ENCODE measurements around the gene MALL. TPM values are rescaled to one million over a fixed set of nuclear protein-coding genes. Genes with fewer than 3 reads are reported as not detected.

Gene MALL
- total and polyA plus RNA-seq, 9 of the 15 experiments (the other 6 are each of a cell fraction or from before 2014, with no cell fraction given) = 0.24 TPM; not detected in 8

DNA sequence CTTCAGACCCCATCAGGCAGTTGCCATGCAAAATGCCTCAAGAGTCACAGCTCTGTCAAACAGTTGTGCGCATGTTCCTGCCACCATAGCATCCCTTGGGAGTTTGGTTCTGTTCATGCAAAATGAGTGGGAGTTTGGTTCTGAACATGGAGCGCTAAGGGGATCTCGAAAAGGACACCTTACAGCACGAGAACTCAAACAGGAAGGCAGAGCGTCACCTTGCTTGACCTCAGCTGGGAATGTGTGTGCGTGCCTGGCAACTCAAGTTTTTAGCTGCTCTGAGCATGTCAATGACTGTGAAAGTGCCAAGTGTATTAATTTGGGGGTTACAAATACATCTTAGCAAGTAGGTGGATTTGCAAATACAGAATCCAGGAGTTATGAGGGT lies 16.6 kb downstream of the MALL start:
- FAIRE-seq (no peak), ATAC-seq (no peak), DNase-seq (ENCODE audit: extremely low read depth in 1 of 4, low spot score in 3 of 4) (no peak)
- WGBS (ENCODE audit: insufficient coverage, low coverage, missing lambda C conversion rate) = 11% methylated on average over 6 of the region's 6 CpGs
- no TSS peak for BruUV-seq (replicated peaks)
- H3K9ac ChIP-seq (ENCODE audit: insufficient read depth in 1 of 2, low read depth in 2 of 2, low read length in 2 of 2) = no peak overlapping the region
- no peaks in the 10 kb centered on the region for H3K36me3 ChIP-seq (ENCODE audit: control insufficient read depth, insufficient read depth, low read length)
- H3K27me3 ChIP-seq (ENCODE audit: control insufficient read depth in 2 of 2, insufficient read depth in 2 of 2, low read length in 2 of 2) = peaks cover 0 to 4% of the 10 kb centered on the region in 2 experiments; a peak in 2 of 5 replicates
- in situ Hi-C loops (cut with MboI) = loop anchor here (5.0 kb wide), 1 partner anchor 178 kb away; no protein-coding TSS in a partner anchor
- H3K4me1 ChIP-seq (replicated peaks in 1 of 2; ENCODE audit: control insufficient read depth in 2 of 2, insufficient read depth in 2 of 2, low read length in 2 of 2) = no peaks in the 10 kb centered on the region
- no peak overlapping the region for H2AFZ ChIP-seq (ENCODE audit: low read depth, low read length)
- no peaks in the 10 kb centered on the region for H4K20me1 ChIP-seq (replicated peaks; ENCODE audit: control insufficient read depth, insufficient read depth, low read length)
- intact Hi-C loops (cut with micrococcal nuclease) = no loop called here
- no peak for TF ChIP-seq ZNF282 (CRISPR knock-in tag; IDR thresholded peaks at IDR 0.05)
- TF ChIP-seq, protein P1, sequence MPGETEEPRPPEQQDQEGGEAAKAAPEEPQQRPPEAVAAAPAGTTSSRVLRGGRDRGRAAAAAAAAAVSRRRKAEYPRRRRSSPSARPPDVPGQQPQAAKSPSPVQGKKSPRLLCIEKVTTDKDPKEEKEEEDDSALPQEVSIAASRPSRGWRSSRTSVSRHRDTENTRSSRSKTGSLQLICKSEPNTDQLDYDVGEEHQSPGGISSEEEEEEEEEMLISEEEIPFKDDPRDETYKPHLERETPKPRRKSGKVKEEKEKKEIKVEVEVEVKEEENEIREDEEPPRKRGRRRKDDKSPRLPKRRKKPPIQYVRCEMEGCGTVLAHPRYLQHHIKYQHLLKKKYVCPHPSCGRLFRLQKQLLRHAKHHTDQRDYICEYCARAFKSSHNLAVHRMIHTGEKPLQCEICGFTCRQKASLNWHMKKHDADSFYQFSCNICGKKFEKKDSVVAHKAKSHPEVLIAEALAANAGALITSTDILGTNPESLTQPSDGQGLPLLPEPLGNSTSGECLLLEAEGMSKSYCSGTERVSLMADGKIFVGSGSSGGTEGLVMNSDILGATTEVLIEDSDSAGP (CRISPR knock-in tag; IDR thresholded peaks at IDR 0.05) = no peak
- no peak for TF ChIP-seq FOXP1 (CRISPR knock-in tag; IDR thresholded peaks at IDR 0.05)
- TF ChIP-seq FOXK2 (conservative IDR thresholded peaks at IDR 0.05 in 1 of 2, IDR thresholded peaks at IDR 0.05 in 1 of 2; ENCODE audit: low read depth in 2 of 2) = no peak
- H3K79me2 ChIP-seq (ENCODE audit: control insufficient read depth, insufficient read depth, low read length) = no peaks in the 10 kb centered on the region
- H3K9me3 ChIP-seq (replicated peaks; ENCODE audit: control insufficient read depth, insufficient read depth, low read depth, low read length) = no peaks in the 10 kb centered on the region
- no peak overlapping the region for H3K4me2 ChIP-seq (ENCODE audit: insufficient read depth, low read length)
- CTCF ChIA-PET (ENCODE audit: low intra/inter-chr PET ratio) = no interaction called here
- POLR2A ChIA-PET = interaction anchor here (0.7 to 1.0 kb wide), 2 partner anchors 9 to 613 kb away, joined by 3 read pairs; no protein-coding TSS in a partner anchor
- no peaks in the 10 kb centered on the region for H3K9me1 ChIP-seq (ENCODE audit: control insufficient read depth, insufficient read depth, low read length)
- H3K4me3 ChIP-seq = no peak overlapping the region
- H3K27ac ChIP-seq (ENCODE audit: extremely low read depth, low read depth, low read length) = no peak overlapping the region
